Osteocyte (in vitro differentiated cells): Measurements from ENCODE around the gene PRDM10. TPM values are rescaled to one million over a fixed set of nuclear protein-coding genes. Genes with fewer than 3 reads are reported as not detected.

Experiments used
- DNase-seq: peaks from one replicate; pipeline ENCODE4 v3.0.0; 2021; ENCODE audit warnings: mixed read lengths; ENCODE audit not compliant: unreplicated experiment; ENCODE audit errors: extremely low spot score
- H3K27ac Mint-ChIP-seq: one replicate; pipeline ENCODE4 v1.8.0; 2021; ENCODE audit warnings: mild to moderate bottlenecking, mixed read lengths; ENCODE audit not compliant: unreplicated experiment
- H3K27me3 Mint-ChIP-seq: one replicate; pipeline ENCODE4 v1.8.0; 2021; ENCODE audit warnings: mixed read lengths; ENCODE audit not compliant: unreplicated experiment
- H3K36me3 Mint-ChIP-seq: one replicate; pipeline ENCODE4 v1.8.0; 2021; ENCODE audit warnings: mixed read lengths; ENCODE audit not compliant: unreplicated experiment
- H3K4me1 Mint-ChIP-seq: one replicate; pipeline ENCODE4 v1.8.0; 2021; ENCODE audit warnings: mixed read lengths; ENCODE audit not compliant: unreplicated experiment
- H3K4me3 Mint-ChIP-seq: one replicate; pipeline ENCODE4 v1.8.0; 2021; ENCODE audit warnings: mild to moderate bottlenecking, moderate library complexity, mixed read lengths; ENCODE audit not compliant: unreplicated experiment
- H3K9me3 Mint-ChIP-seq: one replicate; pipeline ENCODE4 v1.8.0; 2021; ENCODE audit warnings: mixed read lengths; ENCODE audit not compliant: unreplicated experiment
- total RNA-seq: library from RNA; stranded (reverse); gene quantifications from 2 replicates; pipeline ENCODE4 v1.2.1, GENCODE V29; 2021
- TF ChIP-seq, protein P1 (sequence below): fragments of 200-600 bp; sonication (generic); IDR thresholded peaks from 2 replicates; pipeline ENCODE4 v1.5.0; 2021; ENCODE audit warnings: antibody characterized with exemption, mild to moderate bottlenecking, moderate library complexity

Gene PRDM10
- total RNA-seq, 1 donor from 2014 or later = 15.3 TPM

DNA sequence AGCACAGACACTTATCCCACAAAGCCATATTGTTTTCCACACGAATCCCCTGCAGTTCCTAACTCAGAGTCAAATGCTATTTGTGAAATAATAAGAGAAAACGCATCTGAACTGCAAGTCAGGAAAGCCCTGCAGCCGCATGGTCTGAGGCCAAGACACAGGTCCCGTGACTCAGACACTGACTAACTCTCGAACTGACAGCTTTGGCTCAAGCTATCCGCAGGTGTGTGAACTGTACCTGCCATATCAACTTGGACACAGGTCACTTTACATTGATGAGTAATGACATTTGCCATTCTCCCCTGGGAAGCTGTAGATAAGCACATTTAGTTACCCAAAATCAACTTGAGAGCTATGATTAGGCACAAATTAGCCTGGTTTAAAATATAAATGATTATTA lies 72.3 kb downstream of the PRDM10 start:
- no peak for DNase-seq
- no peak overlapping the region for H3K27ac Mint-ChIP-seq
- TF ChIP-seq, protein P1, sequence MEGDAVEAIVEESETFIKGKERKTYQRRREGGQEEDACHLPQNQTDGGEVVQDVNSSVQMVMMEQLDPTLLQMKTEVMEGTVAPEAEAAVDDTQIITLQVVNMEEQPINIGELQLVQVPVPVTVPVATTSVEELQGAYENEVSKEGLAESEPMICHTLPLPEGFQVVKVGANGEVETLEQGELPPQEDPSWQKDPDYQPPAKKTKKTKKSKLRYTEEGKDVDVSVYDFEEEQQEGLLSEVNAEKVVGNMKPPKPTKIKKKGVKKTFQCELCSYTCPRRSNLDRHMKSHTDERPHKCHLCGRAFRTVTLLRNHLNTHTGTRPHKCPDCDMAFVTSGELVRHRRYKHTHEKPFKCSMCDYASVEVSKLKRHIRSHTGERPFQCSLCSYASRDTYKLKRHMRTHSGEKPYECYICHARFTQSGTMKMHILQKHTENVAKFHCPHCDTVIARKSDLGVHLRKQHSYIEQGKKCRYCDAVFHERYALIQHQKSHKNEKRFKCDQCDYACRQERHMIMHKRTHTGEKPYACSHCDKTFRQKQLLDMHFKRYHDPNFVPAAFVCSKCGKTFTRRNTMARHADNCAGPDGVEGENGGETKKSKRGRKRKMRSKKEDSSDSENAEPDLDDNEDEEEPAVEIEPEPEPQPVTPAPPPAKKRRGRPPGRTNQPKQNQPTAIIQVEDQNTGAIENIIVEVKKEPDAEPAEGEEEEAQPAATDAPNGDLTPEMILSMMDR = no peak
- peaks cover 43% of the 10 kb centered on the region for H3K36me3 Mint-ChIP-seq
- no peak overlapping the region for H3K4me3 Mint-ChIP-seq
- no peaks in the 10 kb centered on the region for H3K4me1 Mint-ChIP-seq
- H3K27me3 Mint-ChIP-seq = no peaks in the 10 kb centered on the region
- no peaks in the 10 kb centered on the region for H3K9me3 Mint-ChIP-seq

DNA sequence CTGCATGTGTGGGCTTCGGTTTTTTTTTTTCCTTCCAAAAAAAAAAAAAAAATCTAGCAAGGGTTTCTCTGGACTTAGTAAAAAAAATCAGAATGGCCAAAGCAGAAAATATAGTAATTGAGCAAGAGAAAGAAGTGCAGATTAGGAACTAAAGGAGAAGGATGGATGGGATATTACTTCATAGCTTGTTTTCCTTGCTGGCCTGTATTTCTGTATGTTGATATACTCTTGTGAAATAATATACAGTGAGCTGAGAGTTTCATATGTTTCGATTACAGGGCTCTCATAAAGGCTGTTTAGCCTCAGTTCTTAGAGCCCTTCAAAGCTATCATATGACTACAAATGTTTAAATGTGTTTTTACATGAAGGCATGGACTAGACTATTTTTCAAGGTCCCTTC lies 72.9 kb downstream of the PRDM10 start:
- Mint-ChIP-seq H3K27me3 (no peaks in the 10 kb centered on the region), H3K4me1 (no peaks in the 10 kb centered on the region)

DNA sequence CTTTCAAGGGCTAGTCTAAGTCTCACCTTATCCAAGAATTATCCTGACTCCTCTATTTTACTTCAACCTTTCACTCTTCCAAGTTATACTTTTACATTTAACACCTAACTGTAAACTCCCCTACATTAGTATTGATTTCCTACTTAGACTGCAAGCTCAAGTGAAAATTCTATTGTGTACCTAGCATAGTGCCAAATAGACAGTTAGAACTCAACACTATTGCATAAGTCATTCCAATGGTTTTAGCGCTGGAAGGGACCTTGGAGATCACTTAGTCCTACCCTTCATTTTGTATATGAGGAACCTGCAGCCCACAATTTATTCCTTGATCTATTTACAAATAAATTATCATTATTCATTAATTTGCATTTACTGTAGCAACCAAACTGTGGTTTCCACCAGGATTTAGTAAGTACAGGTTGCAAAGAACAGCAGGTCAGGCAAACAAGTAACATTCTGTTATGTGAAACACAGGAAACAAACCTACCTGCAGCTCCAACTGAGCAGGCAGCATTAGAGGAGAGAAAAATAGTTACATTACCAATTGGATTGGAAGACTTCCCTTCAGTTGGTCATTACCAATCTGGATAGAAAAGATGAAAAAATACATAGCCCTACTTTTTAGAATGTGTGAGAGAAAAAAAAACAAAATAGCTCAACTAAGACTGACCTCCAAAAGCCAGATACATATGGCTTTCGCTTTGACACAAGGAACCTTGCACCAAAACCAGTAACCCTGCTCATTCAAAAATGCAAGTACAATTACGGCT lies 73.5 kb downstream of the PRDM10 start:
- no peaks in the 10 kb centered on the region for H3K9me3 Mint-ChIP-seq
- no peak for DNase-seq
- H3K36me3 Mint-ChIP-seq = peaks cover 40% of the 10 kb centered on the region
- no peak overlapping the region for H3K27ac Mint-ChIP-seq
- H3K27me3 Mint-ChIP-seq = no peaks in the 10 kb centered on the region
- no peak overlapping the region for H3K4me3 Mint-ChIP-seq
- TF ChIP-seq, protein P1 = no peak
- H3K4me1 Mint-ChIP-seq = no peaks in the 10 kb centered on the region

More for the DNA sequence above, 72.9 kb downstream of the PRDM10 start:
- DNase-seq = no peak
- H3K27ac Mint-ChIP-seq = no peak overlapping the region
- H3K36me3 Mint-ChIP-seq = peaks cover 42% of the 10 kb centered on the region
- TF ChIP-seq, protein P1 = no peak
- H3K4me3 Mint-ChIP-seq = no peak overlapping the region
- no peaks in the 10 kb centered on the region for H3K9me3 Mint-ChIP-seq

DNA sequence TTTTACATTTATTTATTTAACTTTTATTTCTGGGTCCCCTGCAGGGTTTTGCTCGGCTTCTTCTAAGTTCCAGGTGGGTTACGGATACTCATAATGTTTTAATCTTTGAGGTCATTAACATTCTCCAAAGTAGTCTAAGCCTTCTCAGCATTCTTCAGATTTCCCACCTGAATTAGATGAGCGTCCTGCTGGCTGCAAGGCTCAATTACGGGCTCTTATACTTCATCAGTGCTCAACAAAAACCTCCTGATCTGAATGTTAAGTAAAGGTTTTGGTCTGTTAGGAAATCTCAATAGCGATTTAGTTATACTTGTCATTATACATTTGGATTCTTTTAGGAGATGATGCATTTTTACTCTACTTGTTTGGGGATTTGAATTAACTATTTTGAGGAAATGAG lies 80.0 kb downstream of the PRDM10 start:
- DNase-seq = no peak
- TF ChIP-seq, protein P1 = no peak
- H3K36me3 Mint-ChIP-seq = peaks cover 16% of the 10 kb centered on the region
- peaks cover 2% of the 10 kb centered on the region for H3K4me1 Mint-ChIP-seq
- no peaks in the 10 kb centered on the region for H3K27me3 Mint-ChIP-seq
- no peaks in the 10 kb centered on the region for H3K9me3 Mint-ChIP-seq
- no peak overlapping the region for H3K4me3 Mint-ChIP-seq
- H3K27ac Mint-ChIP-seq = no peak overlapping the region

DNA sequence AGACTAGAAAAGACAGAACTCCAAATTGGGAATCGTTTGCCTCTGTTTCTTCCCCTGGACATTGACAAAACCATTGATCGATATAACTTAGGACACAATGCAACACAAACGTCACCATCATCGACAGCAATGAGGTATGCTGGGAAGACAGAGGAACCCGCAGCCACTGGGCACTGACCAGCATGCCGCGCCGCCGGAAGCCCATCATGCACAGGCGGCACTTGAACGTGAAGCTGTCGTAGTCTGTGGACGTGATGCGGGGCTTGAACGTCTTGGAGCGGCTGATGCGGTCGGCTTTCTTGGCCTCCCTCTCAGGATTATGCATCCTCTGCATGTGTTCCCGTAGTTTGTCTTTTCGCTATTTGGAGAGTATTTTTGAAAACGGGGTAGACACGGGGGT lies 84.3 kb downstream of the PRDM10 start:
- DNase-seq = no peak
- TF ChIP-seq, protein P1 = no peak
- Mint-ChIP-seq H3K9me3 (no peaks in the 10 kb centered on the region), H3K4me1 (peaks cover under 1% of the 10 kb centered on the region), H3K27ac (no peak overlapping the region), H3K4me3 (no peak overlapping the region), H3K27me3 (no peaks in the 10 kb centered on the region), H3K36me3 (peaks cover 23% of the 10 kb centered on the region)
